Measurements from ENCODE around the gene CALN1.

The CALN1 gene

DNA sequence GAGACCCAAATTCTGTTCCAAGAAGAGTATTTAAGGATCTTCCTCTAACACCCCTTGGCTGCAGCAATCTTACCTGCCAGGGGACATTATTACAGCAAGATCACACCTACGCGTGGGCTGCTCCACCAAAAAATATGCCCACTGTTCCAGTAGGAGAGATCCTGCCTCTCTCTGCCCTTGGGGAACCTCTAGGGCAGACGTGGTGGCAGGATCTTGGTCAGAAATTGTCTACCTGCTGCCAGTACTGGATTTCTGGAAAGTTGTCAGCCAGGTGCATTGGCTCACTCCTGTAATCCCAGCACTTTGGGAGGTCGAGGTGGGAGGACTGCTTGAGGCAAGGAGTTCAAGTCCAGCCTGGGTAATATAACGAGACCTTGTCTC lies 259.0 kb downstream of the CALN1 start:
- TF ChIP-seq, protein P1, sequence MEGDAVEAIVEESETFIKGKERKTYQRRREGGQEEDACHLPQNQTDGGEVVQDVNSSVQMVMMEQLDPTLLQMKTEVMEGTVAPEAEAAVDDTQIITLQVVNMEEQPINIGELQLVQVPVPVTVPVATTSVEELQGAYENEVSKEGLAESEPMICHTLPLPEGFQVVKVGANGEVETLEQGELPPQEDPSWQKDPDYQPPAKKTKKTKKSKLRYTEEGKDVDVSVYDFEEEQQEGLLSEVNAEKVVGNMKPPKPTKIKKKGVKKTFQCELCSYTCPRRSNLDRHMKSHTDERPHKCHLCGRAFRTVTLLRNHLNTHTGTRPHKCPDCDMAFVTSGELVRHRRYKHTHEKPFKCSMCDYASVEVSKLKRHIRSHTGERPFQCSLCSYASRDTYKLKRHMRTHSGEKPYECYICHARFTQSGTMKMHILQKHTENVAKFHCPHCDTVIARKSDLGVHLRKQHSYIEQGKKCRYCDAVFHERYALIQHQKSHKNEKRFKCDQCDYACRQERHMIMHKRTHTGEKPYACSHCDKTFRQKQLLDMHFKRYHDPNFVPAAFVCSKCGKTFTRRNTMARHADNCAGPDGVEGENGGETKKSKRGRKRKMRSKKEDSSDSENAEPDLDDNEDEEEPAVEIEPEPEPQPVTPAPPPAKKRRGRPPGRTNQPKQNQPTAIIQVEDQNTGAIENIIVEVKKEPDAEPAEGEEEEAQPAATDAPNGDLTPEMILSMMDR (IDR thresholded peaks at IDR 0.05; ENCODE audit: low read depth, low read length): no peak
- DNase-seq (ENCODE audit: extremely low read depth, low read depth): no peak

DNA sequence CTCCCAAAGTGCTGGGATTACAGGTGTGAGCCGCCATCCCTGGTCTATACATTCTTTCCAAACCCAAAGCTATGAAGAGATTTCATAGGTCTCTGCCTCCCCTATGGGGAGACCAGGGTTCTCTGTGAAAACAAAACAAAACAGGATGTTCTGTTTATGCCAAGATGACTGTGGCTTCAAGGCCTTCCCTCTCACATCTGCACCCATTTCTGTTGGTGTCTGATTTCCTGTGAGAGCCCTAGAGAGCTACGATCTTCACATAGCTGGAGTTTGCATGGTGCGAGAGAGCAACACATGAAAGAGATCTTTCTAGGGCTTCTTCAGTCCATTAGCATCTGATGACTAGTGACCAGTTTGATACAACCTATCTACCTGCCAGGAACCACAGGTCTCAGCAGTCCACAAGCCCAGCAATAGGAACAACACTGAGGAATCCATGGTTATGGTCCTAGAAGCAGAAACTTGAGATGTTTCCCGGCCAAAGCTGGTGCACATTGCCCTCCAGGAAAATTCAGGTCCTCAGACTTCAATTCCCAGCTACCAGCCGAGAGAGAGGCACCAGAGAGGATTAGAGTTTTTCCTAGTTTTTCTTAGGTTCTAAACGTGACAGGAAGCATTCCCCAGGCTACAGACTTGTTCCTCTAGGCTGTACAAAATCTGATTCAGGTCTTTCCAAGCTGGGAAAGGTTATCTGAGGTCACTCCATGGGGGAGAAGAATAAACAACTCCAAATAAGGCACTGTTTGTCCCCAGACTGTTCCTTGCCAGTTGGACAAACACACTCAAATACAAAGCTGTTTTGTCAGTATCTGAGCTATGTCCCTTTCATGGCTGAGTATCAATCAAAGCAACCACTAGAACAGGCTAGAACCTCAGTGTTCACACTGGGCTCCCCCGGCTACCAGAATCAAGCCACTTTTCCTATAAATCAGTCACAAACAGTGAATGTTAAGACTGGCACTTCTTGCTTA lies 259.7 kb downstream of the CALN1 start:
- no peak for DNase-seq (ENCODE audit: extremely low read depth, low read depth)
- TF ChIP-seq, protein P1 (IDR thresholded peaks at IDR 0.05; ENCODE audit: low read depth, low read length): no peak

DNA sequence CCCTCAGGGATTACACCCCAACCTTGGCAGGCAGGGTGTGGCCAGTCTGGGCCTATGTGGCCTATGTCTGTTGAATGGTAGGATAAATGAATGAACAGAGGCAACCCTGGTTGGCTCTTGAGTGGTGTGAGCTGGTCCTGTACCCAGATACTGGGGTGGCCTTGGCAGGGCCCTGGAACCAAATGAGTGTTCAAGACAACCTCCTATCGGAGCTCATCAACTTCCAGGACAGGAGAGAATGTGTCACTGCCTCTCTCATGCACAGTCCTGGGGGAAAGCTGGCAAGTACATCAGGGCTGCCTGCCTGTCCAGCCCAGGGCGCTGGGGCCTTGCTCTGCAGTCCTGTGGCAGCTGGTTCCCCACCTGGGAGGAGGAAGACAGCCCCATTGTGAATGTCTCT lies 271.6 kb downstream of the CALN1 start:
- no peak for DNase-seq (ENCODE audit: extremely low read depth, low read depth)
- TF ChIP-seq, protein P1 (IDR thresholded peaks at IDR 0.05; ENCODE audit: low read depth, low read length): no peak

- TF ChIP-seq, protein P1 (IDR thresholded peaks at IDR 0.05; ENCODE audit: low read depth, low read length): no peak
- DNase-seq (ENCODE audit: extremely low read depth, low read depth): no peak
These were observed 285.0 kb downstream of the CALN1 start for GRCh38 chr7:72127136-72127535.

GRCh38 chr7:72123913-72124312 lies 288.2 kb downstream of the CALN1 start:
- DNase-seq (ENCODE audit: extremely low read depth, low read depth): no peak
- TF ChIP-seq, protein P1 (IDR thresholded peaks at IDR 0.05; ENCODE audit: low read depth, low read length): no peak

DNA sequence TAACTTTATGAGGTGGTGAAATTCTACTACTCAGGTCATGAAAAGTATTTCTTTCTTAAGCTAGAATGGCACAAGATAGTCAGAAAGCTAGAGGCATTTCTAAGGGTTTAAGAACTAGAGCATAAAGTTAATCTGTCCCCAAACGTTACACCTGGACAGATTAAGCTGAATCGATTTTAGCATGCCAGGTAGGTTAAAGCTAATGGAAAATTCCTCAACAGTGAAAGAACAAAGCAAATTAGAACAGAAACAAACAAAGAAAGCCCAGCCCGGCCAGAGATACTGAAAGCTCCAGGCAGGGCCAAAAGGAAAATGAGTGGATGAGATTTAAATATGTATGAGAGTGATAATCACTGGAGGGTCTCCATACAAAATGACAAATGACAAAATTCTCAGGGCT lies 293.8 kb downstream of the CALN1 start:
- TF ChIP-seq, protein P1 (IDR thresholded peaks at IDR 0.05; ENCODE audit: low read depth, low read length): no peak
- no peak for DNase-seq (ENCODE audit: extremely low read depth, low read depth)

DNA sequence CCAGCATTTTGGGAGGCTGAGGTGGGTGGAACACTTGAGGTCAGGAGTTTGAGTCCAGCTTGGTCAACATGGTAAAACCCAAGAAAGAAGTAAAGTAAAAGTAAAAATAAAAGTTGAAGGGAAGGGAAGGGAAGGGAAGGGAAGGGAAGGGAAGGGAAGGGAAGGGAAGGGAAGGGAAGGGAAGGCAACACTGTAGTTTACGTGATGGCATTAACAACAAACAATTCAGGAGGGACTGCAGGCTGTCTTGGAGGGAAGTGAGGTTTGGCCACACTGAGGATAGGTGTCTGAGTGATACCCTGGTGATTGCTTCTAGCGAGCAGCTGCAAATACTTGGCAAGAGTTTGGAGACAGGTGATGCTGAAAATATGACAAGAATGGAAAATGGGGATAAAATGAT lies 298.0 kb downstream of the CALN1 start:
- DNase-seq (ENCODE audit: extremely low read depth, low read depth): no peak
- TF ChIP-seq, protein P1 (IDR thresholded peaks at IDR 0.05; ENCODE audit: low read depth, low read length): no peak
